H1 (cell line): ENCODE measurements around the gene PUS7L. TPM values are rescaled to one million over a fixed set of nuclear protein-coding genes. Genes with fewer than 3 reads are reported as not detected.
"Not testable (repeated sequence)": the region's sequence is repeated elsewhere in the genome, so short reads cannot be mapped to it uniquely, and the experiment has no call there.

ENCODE experiments used
- CTCF ChIA-PET: fragments of 300-600 bp; sonication (Branson Sonifier 250); formaldehyde crosslinking; loops from one replicate; lab custom pipeline; 2021; ENCODE audit not compliant: partially characterized antibody; lab: Charles Lee
- POLR2A ChIA-PET: fragments of 300-600 bp; sonication (Branson Sonifier 250); formaldehyde crosslinking; loops from one replicate; lab custom pipeline; 2021; ENCODE audit warnings: inconsistent platforms; ENCODE audit not compliant: partially characterized antibody; lab: Charles Lee
- DNase-seq, 2 experiments: peaks; one replicate each; pipeline versions ENCODE4 v3.0.0 to v3.0.0-alpha.2; 2010 to 2022; ENCODE audit warnings: low spot score in 2 of 2, low read depth in 1 of 2, mixed read lengths in 1 of 2
- FAIRE-seq: peaks from 2 replicates; lab custom pipeline; 2011; peaks lifted over from hg19 to GRCh38; lab: Jason Lieb, UNC
- H2AFZ ChIP-seq: 2 replicates; pipeline ENCODE4 v1.8.1; 2012; ENCODE audit warnings: low read length, inconsistent platforms
- H2AK5ac ChIP-seq: 2 replicates; pipeline ENCODE4 v1.6.1; 2013; ENCODE audit warnings: low read depth, low read length
- H2BK120ac ChIP-seq: replicated peaks from 2 replicates; pipeline ENCODE3; 2013; ENCODE audit warnings: low read depth, low read length, inconsistent platforms
- H2BK12ac ChIP-seq: 2 replicates; pipeline ENCODE4 v1.6.1; 2013; ENCODE audit warnings: low read depth, low read length
- H2BK15ac ChIP-seq: 2 replicates; pipeline ENCODE4 v1.6.1; 2013; ENCODE audit warnings: low read length
- H2BK20ac ChIP-seq: 2 replicates; pipeline ENCODE4 v1.6.1; 2013; ENCODE audit warnings: low read length
- H2BK5ac ChIP-seq: 2 replicates; pipeline ENCODE4 v1.6.1; 2013; ENCODE audit warnings: low read depth, low read length
- H3K14ac ChIP-seq: 2 replicates; pipeline ENCODE4 v1.6.1; 2013; ENCODE audit warnings: inconsistent platforms; ENCODE audit not compliant: insufficient read length
- H3K18ac ChIP-seq: 2 replicates; pipeline ENCODE4 v1.6.1; 2013; ENCODE audit warnings: low read length; ENCODE audit errors: extremely low read depth
- H3K23ac ChIP-seq: 2 replicates; pipeline ENCODE4 v1.6.1; 2013; ENCODE audit warnings: inconsistent platforms; ENCODE audit not compliant: insufficient read length
- H3K23me2 ChIP-seq: 2 replicates; pipeline ENCODE4 v1.6.1; 2013; ENCODE audit warnings: low read depth, low read length
- H3K27ac ChIP-seq: 2 replicates; pipeline ENCODE4 v1.6.1; 2011; ENCODE audit warnings: low read depth, low read length, inconsistent platforms
- H3K27me3 ChIP-seq, 4 experiments: replicated peaks in 1 of 4; 1 replicate in 1 of 4; 2 replicates in 3 of 4; pipeline versions ENCODE4 v1.6.1 to v1.8.1; 2011 to 2013; ENCODE audit warnings: low read length in 3 of 4, mild to moderate bottlenecking in 3 of 4, inconsistent platforms in 2 of 4, mixed read lengths in 2 of 4, moderate library complexity in 1 of 4; ENCODE audit not compliant: control insufficient read depth in 3 of 4, insufficient read depth in 3 of 4; ENCODE audit errors: extremely low read depth in 1 of 4
- H3K36me3 ChIP-seq, 4 experiments: 2 replicates each; pipeline versions ENCODE4 v1.6.1 to v1.8.1; 2011 to 2013; ENCODE audit warnings: mild to moderate bottlenecking in 4 of 4, low read length in 3 of 4, moderate library complexity in 2 of 4, control low read depth in 1 of 4, inconsistent platforms in 1 of 4; ENCODE audit not compliant: insufficient read depth in 4 of 4, control insufficient read depth in 2 of 4
- H3K4ac ChIP-seq: replicated peaks from 2 replicates; pipeline ENCODE3; 2013; ENCODE audit warnings: low read length, low read depth, mixed read lengths, inconsistent platforms; ENCODE audit not compliant: insufficient read length
- H3K4me1 ChIP-seq, 4 experiments: replicated peaks in 1 of 4; 1 replicate in 1 of 4; 2 replicates in 3 of 4; pipeline versions ENCODE4 v1.6.1 to v1.8.1; 2011 to 2013; ENCODE audit warnings: low read length in 3 of 4, inconsistent platforms in 2 of 4, mixed read lengths in 1 of 4; ENCODE audit not compliant: insufficient read depth in 4 of 4, control insufficient read depth in 3 of 4
- H3K4me2 ChIP-seq, 2 experiments: 2 replicates each; pipeline versions ENCODE4 v1.6.1 to v1.8.1; 2011 to 2013; ENCODE audit warnings: low read depth in 2 of 2, low read length in 2 of 2, control low read depth in 1 of 2, inconsistent platforms in 1 of 2, mild to moderate bottlenecking in 1 of 2; ENCODE audit not compliant: insufficient read depth in 1 of 2
- H3K4me3 ChIP-seq, 4 experiments: fragments of 200-600, 300-600 bp in 1 of 4; sonication (generic), shearing (Covaris generic), sonication (Bioruptor Twin) in 1 of 4; 2 replicates each; pipeline versions ENCODE4 v1.5.1 to v1.8.1; 2011 to 2016; ENCODE audit warnings: low read length in 4 of 4, low read depth in 3 of 4, control low read depth in 2 of 4, inconsistent platforms in 2 of 4, mild to moderate bottlenecking in 2 of 4, mixed read lengths in 1 of 4, moderate library complexity in 1 of 4; ENCODE audit not compliant: insufficient read depth in 2 of 4; ENCODE audit errors: extremely low read depth in 1 of 4
- H3K56ac ChIP-seq: replicated peaks from 2 replicates; pipeline ENCODE3; 2013; ENCODE audit warnings: low read depth, mild to moderate bottlenecking, mixed read lengths, low read length, inconsistent platforms; ENCODE audit not compliant: insufficient read length
- H3K79me1 ChIP-seq: 2 replicates; pipeline ENCODE4 v1.6.1; 2013; ENCODE audit warnings: low read depth, low read length, control low read depth
- H3K79me2 ChIP-seq, 2 experiments: 2 replicates each; pipeline versions ENCODE4 v1.6.1 to v1.8.1; 2012 to 2013; ENCODE audit warnings: low read length in 2 of 2, mild to moderate bottlenecking in 2 of 2, inconsistent platforms in 1 of 2; ENCODE audit not compliant: insufficient read depth in 2 of 2, control insufficient read depth in 1 of 2
- H3K9ac ChIP-seq, 4 experiments: replicated peaks in 1 of 4; 1 replicate in 1 of 4; 2 replicates in 3 of 4; pipeline versions ENCODE4 v1.6.1 to v1.8.1; 2011 to 2013; ENCODE audit warnings: low read depth in 3 of 4, low read length in 3 of 4, control low read depth in 2 of 4, mild to moderate bottlenecking in 2 of 4, moderate library complexity in 2 of 4, inconsistent platforms in 1 of 4; ENCODE audit errors: extremely low read depth in 1 of 4
- H3K9me3 ChIP-seq, 2 experiments: 2 replicates each; pipeline versions ENCODE4 v1.6.1 to v1.8.1; 2012 to 2013; ENCODE audit warnings: mild to moderate bottlenecking in 2 of 2, moderate library complexity in 2 of 2, control low read depth in 1 of 2, inconsistent platforms in 1 of 2, low read depth in 1 of 2, low read length in 1 of 2, mixed read lengths in 1 of 2; ENCODE audit not compliant: insufficient read depth in 2 of 2
- H4K20me1 ChIP-seq, 2 experiments: replicated peaks in 1 of 2; 2 replicates each; pipeline versions ENCODE3 to v1.8.1; 2011 to 2013; ENCODE audit warnings: inconsistent platforms in 2 of 2, low read length in 2 of 2, mild to moderate bottlenecking in 1 of 2; ENCODE audit not compliant: insufficient read depth in 2 of 2, control insufficient read depth in 1 of 2
- H4K5ac ChIP-seq: 2 replicates; pipeline ENCODE4 v1.6.1; 2013; ENCODE audit warnings: low read length, low read depth, mixed read lengths, inconsistent platforms; ENCODE audit not compliant: insufficient read length
- H4K8ac ChIP-seq: 2 replicates; pipeline ENCODE4 v1.8.0; 2013; ENCODE audit warnings: mild to moderate bottlenecking, moderate library complexity, low read length, inconsistent platforms; ENCODE audit not compliant: insufficient read depth; ENCODE audit errors: extremely low read depth
- H4K91ac ChIP-seq: replicated peaks from 2 replicates; pipeline ENCODE3; 2013; ENCODE audit warnings: low read length, mixed read lengths, inconsistent platforms; ENCODE audit not compliant: insufficient read length
- whole genome bisulfite sequencing, 2 experiments: shearing (Covaris generic) in 1 of 2; methylation state at CpG; one replicate each; pipeline versions ENCODE4 v1.1.6 to v1.1.7; 2013 to 2015; ENCODE audit warnings: low lambda C conversion rate in 2 of 2, mixed read lengths in 2 of 2, inconsistent platforms in 1 of 2, low coverage in 1 of 2, missing lambda C conversion rate in 1 of 2; ENCODE audit not compliant: insufficient replicate concordance in 2 of 2, insufficient coverage in 1 of 2, insufficient read length in 1 of 2; ENCODE audit errors: extremely low coverage in 1 of 2, missing lambda C conversion rate in 1 of 2; 5-methylcytosine and 5-hydroxymethylcytosine counted together
- polyA plus RNA-seq, 7 experiments: library from polyadenylated mRNA; depleted of rRNA in 3 of 7; stranded (reverse) in 5 of 7; unstranded in 2 of 7; fragments of >200 nt in 5 of 7; fragments of 200-250 nt in 2 of 7; gene quantifications; 1 replicate in 5 of 7; 2 replicates in 1 of 7; 4 replicates in 1 of 7; pipeline versions ENCODE4 v1.2.1 to v1.2.3, GENCODE V29; 2011 to 2013; ENCODE audit warnings: missing spikeins in 2 of 7, mixed read lengths in 2 of 7
- total RNA-seq: library from RNA; stranded (reverse); fragmentation: NEBNext Ultra II Directional; extraction: Animal tissue kit (Norgen Biotek cat#: 25700); gene quantifications from 2 replicates; pipeline ENCODE4 v1.2.1, GENCODE V29; 2021

PUS7L gene
- total and polyA plus RNA-seq, 2 of the 8 experiments (the other 6 are each of a cell fraction or from before 2014, with no cell fraction given), result 3.6 to 26.8 TPM

DNA sequence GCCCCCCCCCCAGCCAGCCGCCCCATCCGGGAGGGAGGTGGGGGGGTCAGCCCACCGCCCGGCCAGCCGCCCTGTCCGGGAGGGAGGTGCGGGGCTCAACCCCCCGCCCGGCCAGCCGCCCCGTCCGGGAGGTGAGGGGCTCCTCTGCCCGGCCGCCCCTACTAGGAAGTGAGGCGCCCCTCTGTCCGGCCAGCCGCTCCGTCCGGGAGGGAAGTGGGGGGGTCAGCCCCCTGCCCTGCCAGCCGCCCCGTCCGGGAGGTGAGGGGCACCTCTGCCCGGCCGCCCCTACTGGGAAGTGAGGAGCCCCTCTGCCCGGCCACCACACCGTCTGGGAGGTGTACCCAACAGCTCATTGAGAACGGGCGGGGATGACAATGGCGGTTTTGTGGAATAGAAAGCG is 73.1 kb downstream of the PUS7L start:
- H3K23ac ChIP-seq, H2AK5ac ChIP-seq, H3K18ac ChIP-seq, H4K91ac ChIP-seq, H3K14ac ChIP-seq, H2BK20ac ChIP-seq, H3K79me2 ChIP-seq, CTCF ChIA-PET, H3K4ac ChIP-seq, H3K27ac ChIP-seq, H3K27me3 ChIP-seq, H4K20me1 ChIP-seq, H2BK5ac ChIP-seq, H3K4me1 ChIP-seq, H3K9ac ChIP-seq, POLR2A ChIA-PET, FAIRE-seq, H2BK120ac ChIP-seq, H3K79me1 ChIP-seq, H3K36me3 ChIP-seq, H2BK15ac ChIP-seq, H3K4me2 ChIP-seq, H3K4me3 ChIP-seq, H3K56ac ChIP-seq, H3K23me2 ChIP-seq, H3K9me3 ChIP-seq, DNase-seq, H2BK12ac ChIP-seq, H2AFZ ChIP-seq, H4K8ac ChIP-seq, H4K5ac ChIP-seq: not testable (repeated sequence)
- WGBS, 2 experiments, result 99% methylated on average over 10 of the region's 30 CpGs; no CpG with 5 or more reads in 1 of the 2 experiments
